Measurements from ENCODE around the gene CACNB4.

CACNB4 gene

DNA sequence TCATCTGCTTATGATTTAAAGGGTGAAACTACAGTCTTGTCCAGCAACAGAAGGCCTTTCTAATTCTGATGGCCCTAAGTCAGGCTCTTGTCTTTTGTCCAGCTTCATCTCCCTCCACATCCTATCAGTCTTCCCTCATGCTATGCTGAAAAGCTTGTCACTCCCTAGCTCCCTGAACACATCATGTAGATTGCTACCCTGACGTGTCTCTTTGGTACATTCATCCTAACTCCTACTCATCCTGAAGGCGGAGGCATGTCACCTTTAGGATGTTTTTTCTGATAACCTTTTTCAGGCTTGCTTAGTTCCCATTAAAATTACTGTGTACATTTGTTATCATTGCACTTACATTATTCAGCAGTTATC is 192.2 kb downstream of the CACNB4 start:
- DNase-seq (ENCODE audit: insufficient read length, low spot score) (no peak), FAIRE-seq (no peak)
- TF ChIP-seq, protein P1, sequence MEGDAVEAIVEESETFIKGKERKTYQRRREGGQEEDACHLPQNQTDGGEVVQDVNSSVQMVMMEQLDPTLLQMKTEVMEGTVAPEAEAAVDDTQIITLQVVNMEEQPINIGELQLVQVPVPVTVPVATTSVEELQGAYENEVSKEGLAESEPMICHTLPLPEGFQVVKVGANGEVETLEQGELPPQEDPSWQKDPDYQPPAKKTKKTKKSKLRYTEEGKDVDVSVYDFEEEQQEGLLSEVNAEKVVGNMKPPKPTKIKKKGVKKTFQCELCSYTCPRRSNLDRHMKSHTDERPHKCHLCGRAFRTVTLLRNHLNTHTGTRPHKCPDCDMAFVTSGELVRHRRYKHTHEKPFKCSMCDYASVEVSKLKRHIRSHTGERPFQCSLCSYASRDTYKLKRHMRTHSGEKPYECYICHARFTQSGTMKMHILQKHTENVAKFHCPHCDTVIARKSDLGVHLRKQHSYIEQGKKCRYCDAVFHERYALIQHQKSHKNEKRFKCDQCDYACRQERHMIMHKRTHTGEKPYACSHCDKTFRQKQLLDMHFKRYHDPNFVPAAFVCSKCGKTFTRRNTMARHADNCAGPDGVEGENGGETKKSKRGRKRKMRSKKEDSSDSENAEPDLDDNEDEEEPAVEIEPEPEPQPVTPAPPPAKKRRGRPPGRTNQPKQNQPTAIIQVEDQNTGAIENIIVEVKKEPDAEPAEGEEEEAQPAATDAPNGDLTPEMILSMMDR (IDR thresholded peaks at IDR 0.05; ENCODE audit: insufficient read depth, missing control alignments) = no peak

GRCh38 chr2:151905963-151906632 is 192.7 kb downstream of the CACNB4 start:
- TF ChIP-seq, protein P1 (IDR thresholded peaks at IDR 0.05; ENCODE audit: insufficient read depth, missing control alignments) = no peak
- DNase-seq (ENCODE audit: insufficient read length, low spot score) (no peak), FAIRE-seq (no peak)

DNA sequence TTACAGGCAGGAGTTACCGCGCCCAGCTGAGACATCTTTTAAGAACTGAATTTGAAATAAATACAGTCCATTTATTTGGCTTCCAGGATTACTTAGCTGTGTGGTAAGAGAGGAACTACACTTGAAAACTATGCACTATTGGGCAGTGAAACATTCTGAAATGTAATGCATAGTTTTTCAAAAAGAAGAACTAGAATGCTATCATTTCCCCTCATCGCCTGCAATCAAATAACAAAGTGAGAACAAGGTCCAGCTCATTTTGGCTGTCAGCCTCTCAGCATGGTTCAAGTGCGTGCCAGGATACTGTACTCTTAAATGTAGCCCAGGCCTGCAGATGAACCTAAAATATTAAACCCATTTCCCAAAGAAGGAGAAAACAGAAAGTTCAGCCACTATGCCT is 194.0 kb downstream of the CACNB4 start:
- TF ChIP-seq, protein P1 (IDR thresholded peaks at IDR 0.05; ENCODE audit: insufficient read depth, missing control alignments) = no peak
- no peak for FAIRE-seq

DNA sequence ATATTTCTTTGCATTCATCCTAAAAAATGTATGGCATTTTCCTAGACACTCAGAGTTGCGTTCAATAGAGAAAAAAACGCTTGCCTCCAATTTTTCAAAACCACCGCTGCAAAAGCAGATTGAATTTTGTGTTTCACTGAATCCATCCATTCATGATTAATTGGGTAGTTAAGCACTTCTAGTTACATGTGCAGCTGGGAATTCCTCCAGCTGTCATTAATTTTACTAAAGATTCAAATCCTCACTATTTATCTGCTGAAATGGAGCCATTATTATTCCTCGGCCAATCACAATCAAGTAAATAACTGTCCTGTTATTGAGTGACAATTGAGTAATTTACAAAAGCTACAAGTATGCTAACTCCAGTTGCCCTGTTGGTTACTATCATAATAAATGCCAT is 194.8 kb downstream of the CACNB4 start:
- FAIRE-seq = no peak
- DNase-seq (ENCODE audit: insufficient read length, low spot score) = no peak

More for the DNA sequence above, 194.0 kb downstream of the CACNB4 start:
- no peak for DNase-seq (ENCODE audit: insufficient read length, low spot score)

GRCh38 chr2:151902829-151903228 is 196.0 kb downstream of the CACNB4 start:
- FAIRE-seq = no peak
- DNase-seq (ENCODE audit: insufficient read length, low spot score) = no peak
- TF ChIP-seq, protein P1 (IDR thresholded peaks at IDR 0.05; ENCODE audit: insufficient read depth, missing control alignments) = no peak

More for the DNA sequence above, 194.8 kb downstream of the CACNB4 start:
- TF ChIP-seq, protein P1 (IDR thresholded peaks at IDR 0.05; ENCODE audit: insufficient read depth, missing control alignments) = no peak

DNA sequence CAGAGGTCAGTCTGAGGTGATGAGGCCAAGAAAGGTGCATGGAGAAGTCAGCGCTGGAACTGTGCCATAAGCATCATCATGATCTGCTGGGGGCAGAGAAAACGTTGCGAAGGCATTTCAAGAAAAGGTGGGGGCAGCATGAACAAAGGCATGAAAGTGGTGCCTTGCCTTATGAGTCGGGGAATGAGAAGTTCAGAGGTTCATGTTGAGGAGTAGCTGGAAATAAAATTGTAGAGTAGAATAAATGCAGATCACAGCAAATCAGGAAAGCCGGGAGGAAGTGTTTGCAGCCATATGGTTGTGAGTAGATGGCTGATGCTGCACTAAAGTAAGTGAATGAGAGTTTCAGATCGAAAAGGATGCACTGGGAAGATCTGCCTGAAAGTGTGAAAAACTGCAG is 198.5 kb downstream of the CACNB4 start:
- FAIRE-seq (no peak), DNase-seq (ENCODE audit: insufficient read length, low spot score) (no peak)
- TF ChIP-seq, protein P1 (IDR thresholded peaks at IDR 0.05; ENCODE audit: insufficient read depth, missing control alignments) = no peak

DNA sequence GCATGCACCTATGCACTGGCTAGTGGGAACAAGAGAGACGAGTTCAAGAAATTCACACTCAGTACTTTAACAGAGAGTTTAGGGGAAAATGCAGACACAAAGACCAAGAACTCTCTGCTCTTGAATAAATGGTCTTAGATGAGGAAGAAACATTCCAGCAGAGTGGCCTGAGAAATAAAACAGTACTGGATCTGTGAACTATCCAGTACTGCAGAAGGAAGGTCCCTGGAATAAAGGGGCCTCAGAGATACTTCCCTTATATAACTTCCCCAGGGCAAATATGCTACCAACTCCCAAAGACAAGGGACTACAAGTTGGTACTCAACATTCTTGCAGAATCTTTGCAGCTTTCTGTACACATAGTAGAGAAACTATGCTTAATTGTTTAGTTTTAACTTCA is 199.7 kb downstream of the CACNB4 start:
- DNase-seq (ENCODE audit: insufficient read length, low spot score) = no peak
- TF ChIP-seq, protein P1 (IDR thresholded peaks at IDR 0.05; ENCODE audit: insufficient read depth, missing control alignments) = no peak
- no peak for FAIRE-seq

Measured in D721Med (cell line).